H1 (cell line): ENCODE results near the gene TRMT61A. TPM values are rescaled to one million over a fixed set of nuclear protein-coding genes. Genes with fewer than 3 reads are reported as not detected.

ENCODE experiments used
- CTCF ChIA-PET: fragments of 300-600 bp; sonication (Branson Sonifier 250); formaldehyde crosslinking; loops from one replicate; lab custom pipeline; 2021; ENCODE audit not compliant: partially characterized antibody; lab: Charles Lee
- POLR2A ChIA-PET: fragments of 300-600 bp; sonication (Branson Sonifier 250); formaldehyde crosslinking; loops from one replicate; lab custom pipeline; 2021; ENCODE audit warnings: inconsistent platforms; ENCODE audit not compliant: partially characterized antibody; lab: Charles Lee
- DNase-seq, 2 experiments: peaks; one replicate each; pipeline versions ENCODE4 v3.0.0 to v3.0.0-alpha.2; 2010 to 2022; ENCODE audit warnings: low spot score in 2 of 2, low read depth in 1 of 2, mixed read lengths in 1 of 2
- FAIRE-seq: peaks from 2 replicates; lab custom pipeline; 2011; peaks lifted over from hg19 to GRCh38; lab: Jason Lieb, UNC
- H2AFZ ChIP-seq: 2 replicates; pipeline ENCODE4 v1.8.1; 2012; ENCODE audit warnings: low read length, inconsistent platforms
- H2AK5ac ChIP-seq: 2 replicates; pipeline ENCODE4 v1.6.1; 2013; ENCODE audit warnings: low read depth, low read length
- H2BK120ac ChIP-seq: replicated peaks from 2 replicates; pipeline ENCODE3; 2013; ENCODE audit warnings: low read depth, low read length, inconsistent platforms
- H2BK12ac ChIP-seq: 2 replicates; pipeline ENCODE4 v1.6.1; 2013; ENCODE audit warnings: low read depth, low read length
- H2BK15ac ChIP-seq: 2 replicates; pipeline ENCODE4 v1.6.1; 2013; ENCODE audit warnings: low read length
- H2BK20ac ChIP-seq: 2 replicates; pipeline ENCODE4 v1.6.1; 2013; ENCODE audit warnings: low read length
- H2BK5ac ChIP-seq: 2 replicates; pipeline ENCODE4 v1.6.1; 2013; ENCODE audit warnings: low read depth, low read length
- H3K14ac ChIP-seq: 2 replicates; pipeline ENCODE4 v1.6.1; 2013; ENCODE audit warnings: inconsistent platforms; ENCODE audit not compliant: insufficient read length
- H3K18ac ChIP-seq: 2 replicates; pipeline ENCODE4 v1.6.1; 2013; ENCODE audit warnings: low read length; ENCODE audit errors: extremely low read depth
- H3K23ac ChIP-seq: 2 replicates; pipeline ENCODE4 v1.6.1; 2013; ENCODE audit warnings: inconsistent platforms; ENCODE audit not compliant: insufficient read length
- H3K23me2 ChIP-seq: 2 replicates; pipeline ENCODE4 v1.6.1; 2013; ENCODE audit warnings: low read depth, low read length
- H3K27ac ChIP-seq: 2 replicates; pipeline ENCODE4 v1.6.1; 2011; ENCODE audit warnings: low read depth, low read length, inconsistent platforms
- H3K27me3 ChIP-seq, 4 experiments: replicated peaks in 1 of 4; 1 replicate in 1 of 4; 2 replicates in 3 of 4; pipeline versions ENCODE4 v1.6.1 to v1.8.1; 2011 to 2013; ENCODE audit warnings: low read length in 3 of 4, mild to moderate bottlenecking in 3 of 4, inconsistent platforms in 2 of 4, mixed read lengths in 2 of 4, moderate library complexity in 1 of 4; ENCODE audit not compliant: control insufficient read depth in 3 of 4, insufficient read depth in 3 of 4; ENCODE audit errors: extremely low read depth in 1 of 4
- H3K36me3 ChIP-seq, 4 experiments: 2 replicates each; pipeline versions ENCODE4 v1.6.1 to v1.8.1; 2011 to 2013; ENCODE audit warnings: mild to moderate bottlenecking in 4 of 4, low read length in 3 of 4, moderate library complexity in 2 of 4, control low read depth in 1 of 4, inconsistent platforms in 1 of 4; ENCODE audit not compliant: insufficient read depth in 4 of 4, control insufficient read depth in 2 of 4
- H3K4ac ChIP-seq: replicated peaks from 2 replicates; pipeline ENCODE3; 2013; ENCODE audit warnings: low read length, low read depth, mixed read lengths, inconsistent platforms; ENCODE audit not compliant: insufficient read length
- H3K4me1 ChIP-seq, 4 experiments: replicated peaks in 1 of 4; 1 replicate in 1 of 4; 2 replicates in 3 of 4; pipeline versions ENCODE4 v1.6.1 to v1.8.1; 2011 to 2013; ENCODE audit warnings: low read length in 3 of 4, inconsistent platforms in 2 of 4, mixed read lengths in 1 of 4; ENCODE audit not compliant: insufficient read depth in 4 of 4, control insufficient read depth in 3 of 4
- H3K4me2 ChIP-seq, 2 experiments: 2 replicates each; pipeline versions ENCODE4 v1.6.1 to v1.8.1; 2011 to 2013; ENCODE audit warnings: low read depth in 2 of 2, low read length in 2 of 2, control low read depth in 1 of 2, inconsistent platforms in 1 of 2, mild to moderate bottlenecking in 1 of 2; ENCODE audit not compliant: insufficient read depth in 1 of 2
- H3K4me3 ChIP-seq, 4 experiments: fragments of 200-600, 300-600 bp in 1 of 4; sonication (generic), shearing (Covaris generic), sonication (Bioruptor Twin) in 1 of 4; 2 replicates each; pipeline versions ENCODE4 v1.5.1 to v1.8.1; 2011 to 2016; ENCODE audit warnings: low read length in 4 of 4, low read depth in 3 of 4, control low read depth in 2 of 4, inconsistent platforms in 2 of 4, mild to moderate bottlenecking in 2 of 4, mixed read lengths in 1 of 4, moderate library complexity in 1 of 4; ENCODE audit not compliant: insufficient read depth in 2 of 4; ENCODE audit errors: extremely low read depth in 1 of 4
- H3K56ac ChIP-seq: replicated peaks from 2 replicates; pipeline ENCODE3; 2013; ENCODE audit warnings: low read depth, mild to moderate bottlenecking, mixed read lengths, low read length, inconsistent platforms; ENCODE audit not compliant: insufficient read length
- H3K79me1 ChIP-seq: 2 replicates; pipeline ENCODE4 v1.6.1; 2013; ENCODE audit warnings: low read depth, low read length, control low read depth
- H3K79me2 ChIP-seq, 2 experiments: 2 replicates each; pipeline versions ENCODE4 v1.6.1 to v1.8.1; 2012 to 2013; ENCODE audit warnings: low read length in 2 of 2, mild to moderate bottlenecking in 2 of 2, inconsistent platforms in 1 of 2; ENCODE audit not compliant: insufficient read depth in 2 of 2, control insufficient read depth in 1 of 2
- H3K9ac ChIP-seq, 4 experiments: replicated peaks in 1 of 4; 1 replicate in 1 of 4; 2 replicates in 3 of 4; pipeline versions ENCODE4 v1.6.1 to v1.8.1; 2011 to 2013; ENCODE audit warnings: low read depth in 3 of 4, low read length in 3 of 4, control low read depth in 2 of 4, mild to moderate bottlenecking in 2 of 4, moderate library complexity in 2 of 4, inconsistent platforms in 1 of 4; ENCODE audit errors: extremely low read depth in 1 of 4
- H3K9me3 ChIP-seq, 2 experiments: 2 replicates each; pipeline versions ENCODE4 v1.6.1 to v1.8.1; 2012 to 2013; ENCODE audit warnings: mild to moderate bottlenecking in 2 of 2, moderate library complexity in 2 of 2, control low read depth in 1 of 2, inconsistent platforms in 1 of 2, low read depth in 1 of 2, low read length in 1 of 2, mixed read lengths in 1 of 2; ENCODE audit not compliant: insufficient read depth in 2 of 2
- H4K20me1 ChIP-seq, 2 experiments: replicated peaks in 1 of 2; 2 replicates each; pipeline versions ENCODE3 to v1.8.1; 2011 to 2013; ENCODE audit warnings: inconsistent platforms in 2 of 2, low read length in 2 of 2, mild to moderate bottlenecking in 1 of 2; ENCODE audit not compliant: insufficient read depth in 2 of 2, control insufficient read depth in 1 of 2
- H4K5ac ChIP-seq: 2 replicates; pipeline ENCODE4 v1.6.1; 2013; ENCODE audit warnings: low read length, low read depth, mixed read lengths, inconsistent platforms; ENCODE audit not compliant: insufficient read length
- H4K8ac ChIP-seq: 2 replicates; pipeline ENCODE4 v1.8.0; 2013; ENCODE audit warnings: mild to moderate bottlenecking, moderate library complexity, low read length, inconsistent platforms; ENCODE audit not compliant: insufficient read depth; ENCODE audit errors: extremely low read depth
- H4K91ac ChIP-seq: replicated peaks from 2 replicates; pipeline ENCODE3; 2013; ENCODE audit warnings: low read length, mixed read lengths, inconsistent platforms; ENCODE audit not compliant: insufficient read length
- ASH2L ChIP-seq: fragments of 200-600, 300-600 bp; sonication (generic); IDR thresholded peaks from one replicate; pipeline ENCODE4 v1.7.1; 2017; ENCODE audit warnings: low read length
- CHD2 ChIP-seq: IDR thresholded peaks from 2 replicates; pipeline ENCODE4 v1.6.1; 2012; ENCODE audit warnings: low read length, improper control_type of control experiment
- PHF8 ChIP-seq: fragments of 200-600 bp; sonication (generic); conservative IDR thresholded peaks from 2 replicates; pipeline ENCODE4 v1.7.1; 2012; ENCODE audit warnings: low read depth, mild to moderate bottlenecking, inconsistent platforms, low read length, moderate library complexity
- POLR2AphosphoS5 ChIP-seq: IDR thresholded peaks from 2 replicates; pipeline ENCODE4 v1.6.1; 2011; ENCODE audit warnings: low read depth, low read length
- POU5F1 ChIP-seq: IDR thresholded peaks from 2 replicates; pipeline ENCODE4 v1.6.1; 2011; ENCODE audit warnings: low read depth, mild to moderate bottlenecking, low read length, moderate library complexity
- SP2 ChIP-seq: IDR thresholded peaks from 2 replicates; pipeline ENCODE4 v1.6.1; 2012; ENCODE audit warnings: mild to moderate bottlenecking, low read length, inconsistent platforms
- TAF1 ChIP-seq: IDR thresholded peaks from 2 replicates; pipeline ENCODE4 v1.6.1; 2011; ENCODE audit warnings: mild to moderate bottlenecking, low read depth, low read length
- TAF7 ChIP-seq: optimal IDR thresholded peaks from 2 replicates; pipeline ENCODE3; 2011; ENCODE audit warnings: low read depth, mild to moderate bottlenecking, inconsistent platforms, low read length, moderate library complexity, borderline replicate concordance
- TBP ChIP-seq: IDR thresholded peaks from 2 replicates; pipeline ENCODE4 v1.6.1; 2011; ENCODE audit warnings: low read depth, low read length, improper control_type of control experiment
- WGBS, 2 experiments: shearing (Covaris generic) in 1 of 2; methylation state at CpG; one replicate each; pipeline versions ENCODE4 v1.1.6 to v1.1.7; 2013 to 2015; ENCODE audit warnings: low lambda C conversion rate in 2 of 2, mixed read lengths in 2 of 2, inconsistent platforms in 1 of 2, low coverage in 1 of 2, missing lambda C conversion rate in 1 of 2; ENCODE audit not compliant: insufficient replicate concordance in 2 of 2, insufficient coverage in 1 of 2, insufficient read length in 1 of 2; ENCODE audit errors: extremely low coverage in 1 of 2, missing lambda C conversion rate in 1 of 2; 5-methylcytosine and 5-hydroxymethylcytosine counted together
- polyA plus RNA-seq, 7 experiments: library from polyadenylated mRNA; depleted of rRNA in 3 of 7; stranded (reverse) in 5 of 7; unstranded in 2 of 7; fragments of >200 nt in 5 of 7; fragments of 200-250 nt in 2 of 7; gene quantifications; 1 replicate in 5 of 7; 2 replicates in 1 of 7; 4 replicates in 1 of 7; pipeline versions ENCODE4 v1.2.1 to v1.2.3, GENCODE V29; 2011 to 2013; ENCODE audit warnings: missing spikeins in 2 of 7, mixed read lengths in 2 of 7
- total RNA-seq: library from RNA; stranded (reverse); fragmentation: NEBNext Ultra II Directional; extraction: Animal tissue kit (Norgen Biotek cat#: 25700); gene quantifications from 2 replicates; pipeline ENCODE4 v1.2.1, GENCODE V29; 2021

The TRMT61A gene
- total and polyA plus RNA-seq, 2 of the 8 experiments (the other 6 are each of a cell fraction or from before 2014, with no cell fraction given), result 15.8 to 19.0 TPM

GRCh38 chr14:103576371-103577024 lies 47.5 kb downstream of the TRMT61A start:
- no peaks in the 10 kb centered on the region for H3K23me2 ChIP-seq
- no peak for FAIRE-seq
- no peak overlapping the region for H3K9ac ChIP-seq

More at GRCh38 chr14:103576371-103577024, 47.5 kb downstream of the TRMT61A start:
- Histone ChIP-seq H3K56ac (no peak overlapping the region), H3K79me2 (no peaks in the 10 kb centered on the region), H2BK5ac (no peak overlapping the region), H2BK120ac (no peak overlapping the region), H3K23ac (no peak overlapping the region), H4K91ac (no peak overlapping the region), H3K4ac (no peak overlapping the region), H2BK20ac (no peak overlapping the region), H3K27me3 (no peaks in the 10 kb centered on the region; a peak in 1 of 7 replicates), H4K20me1 (peaks cover 0 to 12% of the 10 kb centered on the region in 2 experiments), H2BK12ac (no peak overlapping the region), H2AFZ (no peak overlapping the region), H4K8ac (no peak overlapping the region), H3K36me3 (peaks cover 2 to 19% (median 6%) of the 10 kb centered on the region in 4 experiments; a peak in 4 of 8 replicates), H2AK5ac (no peak overlapping the region), H3K9me3 (no peaks in the 10 kb centered on the region), H3K79me1 (peaks cover 3% of the 10 kb centered on the region), H3K27ac (no peak overlapping the region), H3K4me1 (no peaks in the 10 kb centered on the region), H4K5ac (no peak overlapping the region), H3K4me3 (no peak overlapping the region), H3K14ac (no peak overlapping the region), H3K18ac (no peak overlapping the region), H3K4me2 (no peak overlapping the region), H2BK15ac (no peak overlapping the region)
- CTCF ChIA-PET, result interaction anchor here (0.6 to 1.8 kb wide), 3 partner anchors 31 to 118 kb away, joined by 3 to 4 read pairs (median 3); no protein-coding TSS in a partner anchor
- WGBS, 2 experiments, result 85% methylated on average over 9 of the region's 9 CpGs; no CpG with 5 or more reads in 1 of the 2 experiments
- TF ChIP-seq ASH2L (no peak), TBP (no peak), TAF1 (no peak), TAF7 (no peak), POU5F1 (no peak), CHD2 (no peak), POLR2AphosphoS5 (no peak), PHF8 (no peak), SP2 (no peak)
- POLR2A ChIA-PET, result interaction anchor here (0.7 to 1.0 kb wide), 2 partner anchors 13 to 139 kb away, joined by 3 read pairs; partner anchors contain the start of gene ZFYVE21
- no peak for DNase-seq
